Glutamatergic neuron (in vitro differentiated cells): ENCODE data around the gene SLC12A3. TPM values are rescaled to one million over a fixed set of nuclear protein-coding genes. Genes with fewer than 3 reads are reported as not detected.

Experiments
- DNase-seq: peaks from one replicate; pipeline ENCODE4 v3.0.0; 2022
- H3K27ac Mint-ChIP-seq: one replicate; pipeline ENCODE4 v1.8.0; 2020; ENCODE audit warnings: mild to moderate bottlenecking, mixed read lengths, inconsistent platforms; ENCODE audit not compliant: unreplicated experiment
- H3K27me3 Mint-ChIP-seq: one replicate; pipeline ENCODE4 v1.8.0; 2020; ENCODE audit warnings: mild to moderate bottlenecking, moderate library complexity, mixed read lengths, inconsistent platforms; ENCODE audit not compliant: unreplicated experiment
- H3K36me3 Mint-ChIP-seq: one replicate; pipeline ENCODE4 v1.8.0; 2020; ENCODE audit warnings: mild to moderate bottlenecking, mixed read lengths, inconsistent platforms; ENCODE audit not compliant: unreplicated experiment
- H3K4me1 Mint-ChIP-seq: one replicate; pipeline ENCODE4 v1.8.0; 2020; ENCODE audit warnings: mild to moderate bottlenecking, low read depth, mixed read lengths, inconsistent platforms; ENCODE audit not compliant: unreplicated experiment
- H3K4me3 Mint-ChIP-seq: one replicate; pipeline ENCODE4 v1.8.0; 2020; ENCODE audit warnings: mild to moderate bottlenecking, mixed read lengths, inconsistent platforms; ENCODE audit not compliant: unreplicated experiment
- H3K9me3 Mint-ChIP-seq: one replicate; pipeline ENCODE4 v1.8.0; 2020; ENCODE audit warnings: mild to moderate bottlenecking, moderate library complexity, mixed read lengths, inconsistent platforms; ENCODE audit not compliant: unreplicated experiment
- CTCF ChIP-seq: fragments of 200-600 bp; sonication (generic); IDR thresholded peaks from one replicate; pipeline ENCODE4 v1.5.0; 2021; ENCODE audit not compliant: partially characterized antibody, unreplicated experiment
- total RNA-seq: library from RNA; stranded (reverse); fragmentation: NEBNext Ultra II Directional; extraction: Animal tissue kit (Norgen Biotek cat#: 25700); gene quantifications from one replicate; pipeline ENCODE4 v1.2.1, GENCODE V29; 2021; ENCODE audit not compliant: unreplicated experiment

The SLC12A3 gene
- total RNA-seq, 1 donor from 2014 or later, result not detected

- H3K27me3 Mint-ChIP-seq, result peaks cover 6% of the 10 kb centered on the region
Measured at GRCh38 chr16:56910112-56910511, 45.1 kb downstream of the SLC12A3 start.

GRCh38 chr16:56910654-56911539 lies 45.9 kb downstream of the SLC12A3 start:
- no peaks in the 10 kb centered on the region for H3K9me3 Mint-ChIP-seq
- H3K4me1 Mint-ChIP-seq, result no peaks in the 10 kb centered on the region
- H3K27ac Mint-ChIP-seq, result no peak overlapping the region

More at GRCh38 chr16:56910112-56910511, 45.1 kb downstream of the SLC12A3 start:
- DNase-seq, result no peak
- H3K4me3 Mint-ChIP-seq, result no peak overlapping the region
- no peak for TF ChIP-seq CTCF
- peaks cover 4% of the 10 kb centered on the region for H3K36me3 Mint-ChIP-seq
- H3K4me1 Mint-ChIP-seq, result no peaks in the 10 kb centered on the region
- H3K9me3 Mint-ChIP-seq, result no peaks in the 10 kb centered on the region
- H3K27ac Mint-ChIP-seq, result no peak overlapping the region

GRCh38 chr16:56911771-56912571 lies 47.0 kb downstream of the SLC12A3 start:
- no peak overlapping the region for H3K4me3 Mint-ChIP-seq
- no peaks in the 10 kb centered on the region for H3K36me3 Mint-ChIP-seq
- TF ChIP-seq CTCF, result no peak
- H3K27me3 Mint-ChIP-seq, result peaks cover 3% of the 10 kb centered on the region
- H3K9me3 Mint-ChIP-seq, result no peaks in the 10 kb centered on the region
- no peaks in the 10 kb centered on the region for H3K4me1 Mint-ChIP-seq
- no peak for DNase-seq
- peak overlapping the region; percentile 31 for H3K27ac Mint-ChIP-seq

More at GRCh38 chr16:56910654-56911539, 45.9 kb downstream of the SLC12A3 start:
- no peak for TF ChIP-seq CTCF
- no peak overlapping the region for H3K4me3 Mint-ChIP-seq
- peaks cover 6% of the 10 kb centered on the region for H3K27me3 Mint-ChIP-seq
- peaks cover 4% of the 10 kb centered on the region for H3K36me3 Mint-ChIP-seq
- DNase-seq, result no peak

- Mint-ChIP-seq H3K9me3 (no peaks in the 10 kb centered on the region), H3K27ac (no peak overlapping the region), H3K27me3 (peaks cover 3% of the 10 kb centered on the region), H3K4me3 (no peak overlapping the region), H3K4me1 (no peaks in the 10 kb centered on the region), H3K36me3 (no peaks in the 10 kb centered on the region)
- no peak for TF ChIP-seq CTCF
- DNase-seq, result no peak
Measured at GRCh38 chr16:56912746-56913708, 48.0 kb downstream of the SLC12A3 start.
